Mucosa of rectum (tissue), 2 donors: Measurements from ENCODE around the gene ZIC5.

Experiments
- H3K27ac ChIP-seq, 2 donors: one replicate each; pipeline ENCODE4 v1.7.0; 2013; ENCODE audit warnings: inconsistent platforms in 2 of 2, low read depth in 2 of 2, low read length in 2 of 2
- H3K27me3 ChIP-seq, 2 donors: one replicate each; pipeline ENCODE4 v1.7.0; 2013; ENCODE audit warnings: low read length in 2 of 2; ENCODE audit not compliant: control insufficient read depth in 2 of 2, insufficient read depth in 2 of 2
- H3K36me3 ChIP-seq, 2 donors: one replicate each; pipeline ENCODE4 v1.7.0; 2013; ENCODE audit warnings: low read length in 2 of 2; ENCODE audit not compliant: control insufficient read depth in 2 of 2, insufficient read depth in 2 of 2
- H3K4me1 ChIP-seq, 2 donors: one replicate each; pipeline ENCODE4 v1.7.0; 2013; ENCODE audit warnings: low read length in 2 of 2, mild to moderate bottlenecking in 1 of 2; ENCODE audit not compliant: control insufficient read depth in 2 of 2, insufficient read depth in 2 of 2
- H3K4me3 ChIP-seq, 2 donors: one replicate each; pipeline ENCODE4 v1.7.0; 2013; ENCODE audit warnings: low read length in 2 of 2
- H3K9ac ChIP-seq, 2 donors: one replicate each; pipeline ENCODE4 v1.7.0; 2013; ENCODE audit warnings: low read length in 2 of 2, low read depth in 1 of 2, mild to moderate bottlenecking in 1 of 2
- H3K9me3 ChIP-seq, 2 donors: one replicate each; pipeline ENCODE4 v1.7.0; 2013; ENCODE audit warnings: low read length in 2 of 2; ENCODE audit not compliant: control insufficient read depth in 2 of 2
- donor health status: healthy.
- donor health status: Normal muscosa, but diverticular disease.

The ZIC5 gene

GRCh38 chr13:99987154-99988019, 15.8 kb upstream of the ZIC5 start:
- Histone ChIP-seq H3K27me3 (peaks cover 88 to 92% of the 10 kb centered on the region in 2 donors), H3K9ac (no peak overlapping the region), H3K4me1 (peaks cover 8 to 16% of the 10 kb centered on the region in 2 donors), H3K36me3 (no peaks in the 10 kb centered on the region), H3K9me3 (no peaks in the 10 kb centered on the region), H3K4me3 (no peak overlapping the region), H3K27ac (no peak overlapping the region)

DNA sequence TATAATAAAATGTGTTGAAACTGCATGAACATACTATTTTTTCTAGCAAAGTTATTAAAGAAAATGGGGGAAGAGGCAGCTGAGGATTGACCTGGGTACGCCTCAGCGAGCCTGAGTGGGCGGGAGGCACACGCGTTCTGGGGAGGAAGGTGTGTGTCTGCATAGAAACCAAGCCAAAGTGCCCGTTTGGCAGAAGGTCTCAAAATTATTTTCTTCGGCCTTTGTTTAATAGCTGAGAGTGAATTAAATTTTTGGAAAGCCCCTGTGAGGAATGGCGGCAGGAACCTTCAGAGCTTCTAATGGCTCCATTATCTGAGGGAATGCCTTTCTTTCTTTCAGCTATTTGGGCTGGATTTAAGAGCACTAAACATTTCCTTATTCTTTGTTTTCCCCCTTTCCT, 15.2 kb upstream of the ZIC5 start:
- Histone ChIP-seq H3K36me3 (no peaks in the 10 kb centered on the region), H3K9me3 (no peaks in the 10 kb centered on the region), H3K27ac (no peak overlapping the region), H3K9ac (no peak overlapping the region), H3K27me3 (peaks cover 82 to 85% of the 10 kb centered on the region in 2 donors), H3K4me1 (peaks cover 12 to 18% of the 10 kb centered on the region in 2 donors), H3K4me3 (no peak overlapping the region)

DNA sequence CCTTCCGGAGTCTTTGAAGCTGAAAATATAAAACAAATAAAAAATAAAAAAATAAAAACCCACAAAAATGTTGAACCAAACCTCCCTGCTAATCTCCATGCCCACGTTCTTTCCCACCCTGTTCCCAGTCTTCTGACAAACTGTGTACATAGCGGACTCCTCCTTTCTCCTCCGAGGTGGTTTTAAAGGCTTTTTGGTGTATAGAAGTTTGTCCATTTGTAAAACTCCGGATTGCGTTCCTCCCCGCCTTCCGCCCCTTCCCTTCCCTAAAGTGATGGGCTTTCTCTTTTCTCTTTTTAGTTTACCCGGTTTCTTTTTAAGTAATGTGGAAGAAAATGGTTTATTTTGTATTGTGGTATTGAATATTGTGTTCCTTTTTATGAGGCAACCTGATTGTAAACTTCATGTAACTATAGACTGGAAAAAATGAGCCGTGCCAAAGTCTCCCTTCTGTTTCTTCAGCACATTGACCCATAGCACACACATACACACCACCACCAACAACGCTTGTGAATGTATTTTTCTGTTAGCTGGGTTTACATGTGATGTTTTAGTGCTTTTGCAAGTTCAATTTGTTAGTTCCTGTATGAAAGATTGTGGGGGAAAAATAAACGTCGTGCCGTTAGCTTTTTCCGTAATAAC, 14.4 kb upstream of the ZIC5 start:
- Histone ChIP-seq H3K9me3 (no peaks in the 10 kb centered on the region), H3K27ac (no peak overlapping the region), H3K4me1 (peaks cover 12 to 18% of the 10 kb centered on the region in 2 donors), H3K9ac (no peak overlapping the region), H3K36me3 (no peaks in the 10 kb centered on the region), H3K4me3 (no peak overlapping the region), H3K27me3 (peaks cover 74 to 78% of the 10 kb centered on the region in 2 donors)

DNA sequence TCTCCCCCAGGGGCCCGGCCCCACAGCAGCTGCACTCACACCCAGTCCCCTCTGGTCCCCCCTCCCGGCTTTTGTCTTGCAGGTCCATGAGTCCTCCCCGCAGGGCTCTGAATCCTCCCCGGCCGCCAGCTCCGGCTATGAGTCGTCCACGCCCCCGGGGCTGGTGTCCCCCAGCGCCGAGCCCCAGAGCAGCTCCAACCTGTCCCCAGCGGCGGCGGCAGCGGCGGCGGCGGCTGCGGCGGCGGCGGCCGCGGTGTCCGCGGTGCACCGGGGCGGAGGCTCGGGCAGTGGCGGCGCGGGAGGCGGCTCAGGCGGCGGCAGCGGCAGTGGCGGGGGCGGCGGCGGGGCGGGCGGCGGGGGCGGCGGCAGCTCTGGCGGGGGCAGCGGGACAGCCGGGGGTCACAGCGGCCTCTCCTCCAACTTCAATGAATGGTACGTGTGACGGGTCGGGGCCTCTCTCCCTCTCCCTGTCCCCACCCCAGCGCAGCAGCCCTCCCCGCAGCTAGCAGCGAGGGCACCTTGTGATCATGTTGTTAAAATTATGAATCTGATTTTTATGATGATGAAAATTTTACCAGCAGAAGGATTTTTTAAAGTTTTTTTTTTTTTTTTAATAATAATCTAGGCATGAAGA, 13.8 kb upstream of the ZIC5 start:
- no peak overlapping the region for H3K27ac ChIP-seq
- H3K9ac ChIP-seq: no peak overlapping the region
- H3K9me3 ChIP-seq: no peaks in the 10 kb centered on the region
- H3K36me3 ChIP-seq: no peaks in the 10 kb centered on the region
- no peak overlapping the region for H3K4me3 ChIP-seq
- H3K4me1 ChIP-seq: peaks cover 14 to 15% of the 10 kb centered on the region in 2 donors
- H3K27me3 ChIP-seq: peaks cover 68 to 71% of the 10 kb centered on the region in 2 donors

GRCh38 chr13:99984461-99985240, 13.1 kb upstream of the ZIC5 start:
- H3K4me3 ChIP-seq: no peak overlapping the region

DNA sequence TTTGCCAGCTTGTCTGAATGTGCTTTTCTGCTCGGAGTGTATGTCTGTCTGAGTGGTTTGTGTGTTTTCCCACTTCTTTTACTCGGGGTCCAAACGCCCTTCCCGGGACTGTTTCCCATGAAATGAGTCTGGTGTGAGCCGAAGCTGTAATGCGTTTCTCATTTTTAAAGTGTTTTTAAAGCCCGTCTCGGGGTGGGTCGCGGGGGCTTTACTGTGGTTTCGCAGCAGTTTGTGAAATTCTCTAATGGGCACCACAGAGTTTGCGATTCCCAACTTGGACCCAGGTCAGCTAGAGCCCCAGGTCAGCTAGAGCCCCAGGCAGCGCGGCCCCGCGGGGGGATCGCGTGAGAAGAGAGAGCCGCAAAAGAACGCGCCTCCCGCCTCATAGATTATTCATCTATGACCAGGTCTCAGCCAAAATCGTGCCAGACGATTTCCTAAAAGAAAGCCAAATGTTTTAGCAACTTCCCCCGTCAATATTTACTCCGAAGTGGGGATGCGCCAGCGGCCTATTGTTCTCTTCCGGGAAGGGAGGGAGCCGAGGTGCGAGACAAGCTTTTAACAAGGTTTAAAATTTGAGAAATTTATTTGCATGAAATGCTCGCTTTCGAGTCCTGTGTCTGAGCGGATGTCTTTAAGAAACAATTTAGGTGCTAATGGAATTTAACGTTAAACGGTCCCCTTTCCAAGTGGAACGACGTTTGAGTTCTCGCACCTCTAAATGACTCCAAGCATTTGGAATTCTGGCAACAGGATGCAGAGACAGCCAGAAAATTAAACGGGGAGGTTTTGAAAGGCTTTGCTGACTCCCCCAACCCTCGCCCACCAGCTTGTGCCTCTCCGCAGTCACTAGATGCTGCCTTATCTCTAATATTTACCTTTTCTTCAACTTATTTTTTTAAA, 12.2 kb upstream of the ZIC5 start:
- Histone ChIP-seq H3K4me1 (peaks cover 12 to 18% of the 10 kb centered on the region in 2 donors), H3K27ac (no peak overlapping the region), H3K27me3 (peaks cover 62 to 68% of the 10 kb centered on the region in 2 donors), H3K4me3 (no peak overlapping the region), H3K9ac (no peak overlapping the region), H3K36me3 (no peaks in the 10 kb centered on the region), H3K9me3 (no peaks in the 10 kb centered on the region)

More at GRCh38 chr13:99984461-99985240, 13.1 kb upstream of the ZIC5 start:
- H3K9ac ChIP-seq: no peak overlapping the region
- H3K27ac ChIP-seq: no peak overlapping the region
- no peaks in the 10 kb centered on the region for H3K36me3 ChIP-seq
- peaks cover 14 to 15% of the 10 kb centered on the region in 2 donors for H3K4me1 ChIP-seq
- peaks cover 62 to 69% of the 10 kb centered on the region in 2 donors for H3K27me3 ChIP-seq
- no peaks in the 10 kb centered on the region for H3K9me3 ChIP-seq

DNA sequence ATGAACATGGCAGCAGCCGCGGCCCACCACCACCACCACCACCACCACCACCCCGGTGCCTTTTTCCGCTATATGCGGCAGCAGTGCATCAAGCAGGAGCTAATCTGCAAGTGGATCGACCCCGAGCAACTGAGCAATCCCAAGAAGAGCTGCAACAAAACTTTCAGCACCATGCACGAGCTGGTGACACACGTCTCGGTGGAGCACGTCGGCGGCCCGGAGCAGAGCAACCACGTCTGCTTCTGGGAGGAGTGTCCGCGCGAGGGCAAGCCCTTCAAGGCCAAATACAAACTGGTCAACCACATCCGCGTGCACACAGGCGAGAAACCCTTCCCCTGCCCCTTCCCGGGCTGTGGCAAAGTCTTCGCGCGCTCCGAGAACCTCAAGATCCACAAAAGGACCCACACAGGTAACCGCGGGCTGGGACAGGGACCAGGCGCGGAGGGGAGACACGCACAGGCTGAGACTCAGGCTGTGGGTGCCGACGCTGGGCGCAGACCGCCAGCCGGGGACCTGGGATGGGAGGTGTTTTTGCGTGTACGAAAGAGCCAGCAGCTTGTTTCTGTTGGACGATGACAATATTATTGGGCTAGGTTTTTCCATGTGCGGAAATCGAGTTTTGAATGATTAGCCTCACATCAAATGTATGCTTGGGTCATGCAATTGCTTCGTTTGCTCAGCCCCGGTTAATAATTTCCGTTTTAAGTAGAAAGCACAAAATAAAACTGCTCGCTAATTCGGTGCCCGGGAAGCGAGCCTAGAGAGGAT, 11.3 kb upstream of the ZIC5 start:
- Histone ChIP-seq H3K27me3 (peaks cover 64 to 69% of the 10 kb centered on the region in 2 donors), H3K27ac (no peak overlapping the region), H3K4me3 (no peak overlapping the region), H3K4me1 (peaks cover 12 to 18% of the 10 kb centered on the region in 2 donors), H3K36me3 (no peaks in the 10 kb centered on the region), H3K9ac (no peak overlapping the region), H3K9me3 (no peaks in the 10 kb centered on the region)

DNA sequence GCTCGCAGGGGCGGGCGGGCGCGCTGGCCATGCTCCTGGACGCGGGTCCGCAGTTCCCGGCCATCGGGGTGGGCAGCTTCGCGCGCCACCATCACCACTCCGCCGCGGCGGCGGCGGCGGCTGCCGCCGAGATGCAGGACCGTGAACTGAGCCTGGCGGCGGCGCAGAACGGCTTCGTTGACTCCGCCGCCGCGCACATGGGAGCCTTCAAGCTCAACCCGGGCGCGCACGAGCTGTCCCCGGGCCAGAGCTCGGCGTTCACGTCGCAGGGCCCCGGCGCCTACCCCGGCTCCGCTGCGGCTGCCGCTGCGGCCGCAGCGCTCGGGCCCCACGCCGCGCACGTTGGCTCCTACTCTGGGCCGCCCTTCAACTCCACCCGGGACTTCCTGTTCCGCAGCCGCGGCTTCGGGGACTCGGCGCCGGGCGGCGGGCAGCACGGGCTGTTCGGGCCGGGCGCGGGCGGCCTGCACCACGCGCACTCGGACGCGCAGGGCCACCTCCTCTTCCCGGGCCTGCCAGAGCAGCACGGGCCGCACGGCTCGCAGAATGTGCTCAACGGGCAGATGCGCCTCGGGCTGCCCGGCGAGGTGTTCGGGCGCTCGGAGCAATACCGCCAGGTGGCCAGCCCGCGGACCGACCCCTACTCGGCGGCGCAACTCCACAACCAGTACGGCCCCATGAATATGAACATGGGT, 10.6 kb upstream of the ZIC5 start:
- no peak overlapping the region for H3K27ac ChIP-seq
- peaks cover 62 to 68% of the 10 kb centered on the region in 2 donors for H3K27me3 ChIP-seq
- H3K9me3 ChIP-seq: no peaks in the 10 kb centered on the region
- H3K4me3 ChIP-seq: no peak overlapping the region
- no peaks in the 10 kb centered on the region for H3K36me3 ChIP-seq
- H3K4me1 ChIP-seq: peaks cover 12 to 18% of the 10 kb centered on the region in 2 donors
- H3K9ac ChIP-seq: no peak overlapping the region
